Kidney epithelial cell (primary cell): ENCODE results near the gene ZNF365. TPM values are rescaled to one million over a fixed set of nuclear protein-coding genes. Genes with fewer than 3 reads are reported as not detected.

Experiments
- DNase-seq: peaks from one replicate; pipeline ENCODE4 v3.0.0-alpha.2; 2010; ENCODE audit warnings: low read depth
- H3K27me3 ChIP-seq: 2 replicates; pipeline ENCODE4 v1.6.0; 2011; ENCODE audit warnings: low read length; ENCODE audit not compliant: control insufficient read depth, insufficient read depth
- H3K36me3 ChIP-seq: 2 replicates; pipeline ENCODE4 v1.5.1; 2011; ENCODE audit warnings: low read length; ENCODE audit not compliant: control insufficient read depth, insufficient read depth
- H3K4me3 ChIP-seq: 2 replicates; pipeline ENCODE4 v1.5.1; 2011; ENCODE audit warnings: low read depth, mild to moderate bottlenecking, control low read depth, low read length
- CTCF ChIP-seq: IDR thresholded peaks from 2 replicates; pipeline ENCODE4 v1.5.1; 2011; ENCODE audit warnings: mild to moderate bottlenecking, moderate library complexity, low read length, control low read depth, inconsistent platforms; ENCODE audit not compliant: insufficient read depth, poor library complexity, severe bottlenecking
- total RNA-seq: library from RNA; depleted of rRNA; stranded (reverse); fragments of >200 nt; gene quantifications from 2 replicates; pipeline ENCODE4 v1.2.3, GENCODE V29; 2015

Gene ZNF365
- total RNA-seq, 1 donor from 2014 or later = 6.9 TPM

- no peak for DNase-seq
- no peak overlapping the region for H3K4me3 ChIP-seq
- no peaks in the 10 kb centered on the region for H3K36me3 ChIP-seq
- no peaks in the 10 kb centered on the region for H3K27me3 ChIP-seq
- no peak for TF ChIP-seq CTCF
Observed at GRCh38 chr10:62413048-62413447, 38.9 kb downstream of the ZNF365 start.

- Histone ChIP-seq H3K4me3 (no peak overlapping the region), H3K27me3 (no peaks in the 10 kb centered on the region), H3K36me3 (no peaks in the 10 kb centered on the region)
- DNase-seq = no peak
- TF ChIP-seq CTCF = no peak
Observed at GRCh38 chr10:62413652-62414051, 39.5 kb downstream of the ZNF365 start.

- TF ChIP-seq CTCF = peak; percentile 13
- no peak for DNase-seq
- H3K4me3 ChIP-seq = no peak overlapping the region
- H3K27me3 ChIP-seq = no peaks in the 10 kb centered on the region
- no peaks in the 10 kb centered on the region for H3K36me3 ChIP-seq
Observed at GRCh38 chr10:62414359-62414758, 40.2 kb downstream of the ZNF365 start.

GRCh38 chr10:62422068-62422590 is 48.0 kb downstream of the ZNF365 start:
- H3K4me3 ChIP-seq = no peak overlapping the region
- TF ChIP-seq CTCF = no peak
- no peaks in the 10 kb centered on the region for H3K27me3 ChIP-seq
- peak; percentile 63 for DNase-seq
- H3K36me3 ChIP-seq = no peaks in the 10 kb centered on the region

GRCh38 chr10:62424026-62424425 is 49.9 kb downstream of the ZNF365 start:
- DNase-seq = no peak
- H3K27me3 ChIP-seq = no peaks in the 10 kb centered on the region
- TF ChIP-seq CTCF = no peak

GRCh38 chr10:62426086-62426485 is 51.9 kb downstream of the ZNF365 start:
- H3K36me3 ChIP-seq = no peaks in the 10 kb centered on the region
- H3K4me3 ChIP-seq = no peak overlapping the region
- H3K27me3 ChIP-seq = no peaks in the 10 kb centered on the region
- DNase-seq = peak; percentile 79
- TF ChIP-seq CTCF = no peak

More at GRCh38 chr10:62424026-62424425, 49.9 kb downstream of the ZNF365 start:
- Histone ChIP-seq H3K4me3 (no peak overlapping the region), H3K36me3 (no peaks in the 10 kb centered on the region)
